SK-N-SH (cell line): ENCODE measurements around the gene TRAF2. TPM values are rescaled to one million over a fixed set of nuclear protein-coding genes. Genes with fewer than 3 reads are reported as not detected.

Experiments used
- CTCF ChIA-PET: fragments of 300-600, 350-600 bp; formaldehyde crosslinking; extraction: SDS; loops from one replicate; lab custom pipeline; 2021; lab: Yijun Ruan, JAX
- POLR2A ChIA-PET: fragments of 350-600 bp; sonication (Branson Sonifier 250); formaldehyde crosslinking; extraction: SDS; loops from one replicate; lab custom pipeline; 2020; ENCODE audit warnings: antibody characterized with exemption, inconsistent platforms; lab: Yijun Ruan, JAX
- DNase-seq: peaks from one replicate; pipeline ENCODE4 v3.0.0; 2012
- H2AFZ ChIP-seq: fragments of 200-600 bp; sonication (generic); 2 replicates; pipeline ENCODE4 v1.8.1; 2016; ENCODE audit warnings: antibody characterized with exemption, mild to moderate bottlenecking, low read depth
- H3F3A ChIP-seq: fragments of 200-600 bp; sonication (generic); replicated peaks from 2 replicates; pipeline ENCODE3; 2016; ENCODE audit warnings: antibody characterized with exemption, mild to moderate bottlenecking; ENCODE audit not compliant: insufficient read depth
- H3K27ac ChIP-seq, 2 experiments: fragments of 200-500 bp in 1 of 2; fragments of 200-600 bp in 1 of 2; sonication (Bioruptor generic) in 1 of 2; sonication (generic), shearing (Covaris generic) in 1 of 2; 2 replicates each; pipeline versions ENCODE4 v1.5.1 to v1.6.1; 2014 to 2016; ENCODE audit warnings: low read depth in 2 of 2, inconsistent platforms in 1 of 2, low read length in 1 of 2, mild to moderate bottlenecking in 1 of 2, mixed read lengths in 1 of 2
- H3K27me3 ChIP-seq: fragments of 200-600 bp; sonication (generic), shearing (Covaris generic); 2 replicates; pipeline ENCODE4 v1.6.1; 2016; ENCODE audit warnings: mixed run types; ENCODE audit not compliant: insufficient read depth
- H3K36me3 ChIP-seq, 2 experiments: fragments of 200-500 bp in 1 of 2; fragments of 200-600 bp in 1 of 2; sonication (Bioruptor generic) in 1 of 2; sonication (generic) in 1 of 2; replicated peaks in 1 of 2; 2 replicates each; pipeline versions ENCODE3 to v1.5.1; 2014 to 2016; ENCODE audit warnings: low read length in 1 of 2, mild to moderate bottlenecking in 1 of 2; ENCODE audit not compliant: insufficient read depth in 2 of 2, control insufficient read depth in 1 of 2
- H3K4me1 ChIP-seq, 2 experiments: fragments of 200-500 bp in 1 of 2; fragments of 200-600 bp in 1 of 2; sonication (Bioruptor generic) in 1 of 2; sonication (generic), shearing (Covaris generic) in 1 of 2; 2 replicates each; pipeline versions ENCODE4 v1.5.1 to v1.6.1; 2014 to 2016; ENCODE audit warnings: low read depth in 1 of 2, low read length in 1 of 2, mixed run types in 1 of 2; ENCODE audit not compliant: insufficient read depth in 2 of 2, control insufficient read depth in 1 of 2
- H3K4me2 ChIP-seq: fragments of 200-600 bp; sonication (generic), shearing (Covaris generic); 2 replicates; pipeline ENCODE4 v1.6.1; 2017; ENCODE audit warnings: mixed run types
- H3K4me3 ChIP-seq, 2 experiments: fragments of 200-500 bp in 1 of 2; fragments of 200-600 bp in 1 of 2; sonication (Bioruptor generic) in 1 of 2; sonication (generic), shearing (Covaris generic) in 1 of 2; 2 replicates each; pipeline versions ENCODE4 v1.5.1 to v1.8.1; 2014 to 2016; ENCODE audit warnings: low read depth in 2 of 2, inconsistent platforms in 1 of 2, low read length in 1 of 2, mild to moderate bottlenecking in 1 of 2, mixed read lengths in 1 of 2, moderate library complexity in 1 of 2
- H3K79me2 ChIP-seq: fragments of 200-600 bp; sonication (generic); 2 replicates; pipeline ENCODE4 v1.8.1; 2017; ENCODE audit warnings: mild to moderate bottlenecking; ENCODE audit not compliant: insufficient read depth
- H3K9ac ChIP-seq: fragments of 200-600 bp; sonication (generic); 2 replicates; pipeline ENCODE4 v1.6.1; 2017; ENCODE audit warnings: mixed run types
- H3K9me2 ChIP-seq: fragments of 200-600 bp; sonication (generic); 2 replicates; pipeline ENCODE4 v1.6.1; 2017; ENCODE audit warnings: mixed run types
- H3K9me3 ChIP-seq: fragments of 200-600 bp; sonication (generic); 2 replicates; pipeline ENCODE4 v1.6.1; 2017; ENCODE audit warnings: mixed run types, mild to moderate bottlenecking, moderate library complexity
- H4K20me1 ChIP-seq: fragments of 200-600 bp; sonication (generic); 2 replicates; pipeline ENCODE4 v1.6.1; 2017; ENCODE audit warnings: mild to moderate bottlenecking, mixed run types; ENCODE audit not compliant: insufficient read depth
- CTCF ChIP-seq: fragments of 200-600 bp; sonication (generic); IDR thresholded peaks from 2 replicates; pipeline ENCODE4 v1.6.1; 2017; ENCODE audit warnings: antibody characterized with exemption, mild to moderate bottlenecking, moderate library complexity
- FOSL2 ChIP-seq: IDR thresholded peaks from 2 replicates; pipeline ENCODE4 v1.4.0; 2012; ENCODE audit warnings: low read depth, mild to moderate bottlenecking, moderate library complexity, borderline replicate concordance
- GABPA ChIP-seq: IDR thresholded peaks from 2 replicates; pipeline ENCODE4 v1.4.0; 2012; ENCODE audit warnings: low read depth, mild to moderate bottlenecking
- GATA2 ChIP-seq: sonication (generic); formaldehyde crosslinking; IDR thresholded peaks from 2 replicates; pipeline ENCODE4 v1.5.0; 2020; ENCODE audit warnings: mild to moderate bottlenecking, missing genetic modification reagents
- NFIC ChIP-seq: IDR thresholded peaks from 2 replicates; pipeline ENCODE4 v1.4.0; 2012; ENCODE audit warnings: borderline replicate concordance
- NRF1 ChIP-seq: IDR thresholded peaks from 2 replicates; pipeline ENCODE4 v1.6.1; 2012; ENCODE audit warnings: low read depth, mild to moderate bottlenecking, low read length
- RAD21 ChIP-seq: IDR thresholded peaks from 2 replicates; pipeline ENCODE4 v1.6.1; 2012; ENCODE audit warnings: mild to moderate bottlenecking, low read length
- RXRA ChIP-seq: IDR thresholded peaks from 2 replicates; pipeline ENCODE4 v1.4.0; 2012; ENCODE audit warnings: low read depth, mild to moderate bottlenecking, borderline replicate concordance
- SIN3A ChIP-seq: IDR thresholded peaks from 2 replicates; pipeline ENCODE4 v1.6.1; 2012; ENCODE audit warnings: low read depth, mild to moderate bottlenecking, low read length, moderate library complexity, borderline replicate concordance
- TAF1 ChIP-seq: IDR thresholded peaks from 2 replicates; pipeline ENCODE4 v1.6.1; 2012; ENCODE audit warnings: low read depth, mild to moderate bottlenecking, low read length, moderate library complexity, borderline replicate concordance
- TEAD4 ChIP-seq: IDR thresholded peaks from 2 replicates; pipeline ENCODE4 v1.4.0; 2012; ENCODE audit warnings: mild to moderate bottlenecking, borderline replicate concordance; ENCODE audit not compliant: insufficient read depth
- YY1 ChIP-seq: IDR thresholded peaks from 2 replicates; pipeline ENCODE4 v1.4.0; 2012; ENCODE audit warnings: low read depth, mild to moderate bottlenecking
- ZBTB33 ChIP-seq: IDR thresholded peaks from 2 replicates; pipeline ENCODE4 v1.4.0; 2012; ENCODE audit warnings: low read depth, borderline replicate concordance
- WGBS: methylation state at CpG from one replicate; pipeline ENCODE4 v1.1.6; 2017; ENCODE audit warnings: low lambda C conversion rate; 5-methylcytosine and 5-hydroxymethylcytosine counted together
- polyA plus RNA-seq, 3 experiments: library from polyadenylated mRNA; depleted of rRNA; stranded (reverse); fragments of >200 nt; gene quantifications; 2 replicates each; pipeline ENCODE4 v1.2.3, GENCODE V29; 2012
- TF ChIP-seq, protein P1 (sequence below): fragments of 150-350 bp; IDR thresholded peaks from 2 replicates; pipeline ENCODE4 v1.6.1; 2016; ENCODE audit warnings: mild to moderate bottlenecking, low read depth, low read length

TRAF2 gene
- polyA plus RNA-seq, 1 of the 3 experiments (the other 2 are of a cell fraction): 15.4 TPM

DNA sequence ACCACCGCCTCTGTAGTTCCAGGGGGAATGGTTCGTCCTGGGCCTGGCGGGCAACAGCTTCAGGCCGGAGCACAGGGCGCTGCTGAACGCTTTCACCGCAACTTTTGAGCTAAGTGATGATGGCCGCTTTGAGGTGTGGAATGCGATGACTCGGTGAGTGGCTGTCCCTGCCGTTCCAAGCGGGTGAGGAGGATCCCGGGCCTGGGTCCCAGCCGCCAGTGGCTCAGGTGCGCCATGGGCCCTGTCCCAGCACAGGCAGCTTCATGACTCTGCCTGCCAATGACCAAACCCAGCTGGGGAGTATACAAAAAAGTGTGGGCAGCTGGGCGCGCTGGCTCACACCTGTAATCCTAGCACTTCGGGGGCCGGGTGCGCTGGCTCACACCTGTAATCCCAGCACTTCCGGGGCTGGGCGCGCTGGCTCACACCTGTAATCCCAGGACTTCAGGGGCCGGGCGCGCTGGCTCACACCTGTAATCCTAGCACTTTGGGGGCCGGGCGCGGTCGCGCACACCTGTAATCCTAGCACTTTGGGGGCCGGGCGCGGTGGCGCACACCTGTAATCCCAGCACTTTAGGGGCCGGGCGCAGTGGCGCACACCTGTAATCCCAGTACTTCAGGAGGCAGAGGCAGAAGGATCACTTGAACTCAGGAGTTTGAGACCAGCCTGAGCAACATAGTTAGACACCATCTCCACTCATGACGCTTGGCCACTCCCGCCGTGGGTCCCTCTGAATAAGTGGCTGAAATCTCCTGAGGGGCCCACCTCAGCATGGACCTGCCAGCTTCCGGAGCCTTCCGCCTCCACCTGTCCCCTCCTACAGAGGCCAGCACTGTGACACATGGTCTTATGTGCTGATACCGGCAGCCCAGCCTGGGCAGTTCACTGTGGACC is 66.8 kb downstream of the TRAF2 start:
- H3K9me2 ChIP-seq: no peaks in the 10 kb centered on the region
- H4K20me1 ChIP-seq: no peaks in the 10 kb centered on the region
- no peak for DNase-seq
- no peaks in the 10 kb centered on the region for H3K79me2 ChIP-seq
- H3K9me3 ChIP-seq: no peaks in the 10 kb centered on the region
- H3F3A ChIP-seq: no peaks in the 10 kb centered on the region
- no peak overlapping the region for H3K27ac ChIP-seq
- no peak overlapping the region for H3K9ac ChIP-seq
- TF ChIP-seq GABPA: no peak
- no peak for TF ChIP-seq ZBTB33
- no peak for TF ChIP-seq NRF1
- TF ChIP-seq FOSL2: no peak
- TF ChIP-seq RXRA: no peak
- TF ChIP-seq TEAD4: no peak
- TF ChIP-seq RAD21: no peak
- TF ChIP-seq, protein P1, sequence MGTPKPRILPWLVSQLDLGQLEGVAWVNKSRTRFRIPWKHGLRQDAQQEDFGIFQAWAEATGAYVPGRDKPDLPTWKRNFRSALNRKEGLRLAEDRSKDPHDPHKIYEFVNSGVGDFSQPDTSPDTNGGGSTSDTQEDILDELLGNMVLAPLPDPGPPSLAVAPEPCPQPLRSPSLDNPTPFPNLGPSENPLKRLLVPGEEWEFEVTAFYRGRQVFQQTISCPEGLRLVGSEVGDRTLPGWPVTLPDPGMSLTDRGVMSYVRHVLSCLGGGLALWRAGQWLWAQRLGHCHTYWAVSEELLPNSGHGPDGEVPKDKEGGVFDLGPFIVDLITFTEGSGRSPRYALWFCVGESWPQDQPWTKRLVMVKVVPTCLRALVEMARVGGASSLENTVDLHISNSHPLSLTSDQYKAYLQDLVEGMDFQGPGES: no peak
- TF ChIP-seq CTCF: no peak
- TF ChIP-seq YY1: no peak
- TF ChIP-seq GATA2 (CRISPR knock-in tag): no peak
- TF ChIP-seq TAF1: no peak
- TF ChIP-seq SIN3A: no peak
- no peak for TF ChIP-seq NFIC
- H3K36me3 ChIP-seq: no peaks in the 10 kb centered on the region
- ChIA-PET POLR2A (interaction anchor here (1.6 kb wide), 1 partner anchor 24 kb away, joined by 4 read pairs; the partner anchor contains the start of gene PTGDS), CTCF (interaction anchor here (1.9 to 13.2 kb wide), 2 partner anchors 43 to 79 kb away, joined by 5 to 350 read pairs; partner anchors contain the start of genes ABCA2, CLIC3 and FUT7)
- peaks cover 0 to 25% of the 10 kb centered on the region in 2 experiments; a peak in 2 of 4 replicates for H3K4me1 ChIP-seq
- H3K27me3 ChIP-seq: no peaks in the 10 kb centered on the region
- 90% methylated on average over 27 of the region's 44 CpGs for WGBS
- no peak overlapping the region for H3K4me3 ChIP-seq
- no peak overlapping the region for H2AFZ ChIP-seq
- no peak overlapping the region for H3K4me2 ChIP-seq
